Activated CD4-positive, CD25-positive, alpha-beta regulatory T cell (primary cell): Measurements from ENCODE around the gene PRAMEF7.
"Not testable (repeated sequence)": the region's sequence is repeated elsewhere in the genome, so short reads cannot be mapped to it uniquely, and the experiment has no call there.

Experiments used
- DNase-seq, 4 experiments: peaks; one replicate each; lab custom pipeline; 2025; lab: John Stamatoyannopoulos, UW

Gene PRAMEF7

GRCh38 chr1:12916310-12916709 lies at the start of gene PRAMEF7:
Gene PRAMEF7 (plus strand): TSS chr1:12916610. CDS start chr1:12917693, 1,083 bp downstream.
- DNase-seq = not testable (repeated sequence)

DNA sequence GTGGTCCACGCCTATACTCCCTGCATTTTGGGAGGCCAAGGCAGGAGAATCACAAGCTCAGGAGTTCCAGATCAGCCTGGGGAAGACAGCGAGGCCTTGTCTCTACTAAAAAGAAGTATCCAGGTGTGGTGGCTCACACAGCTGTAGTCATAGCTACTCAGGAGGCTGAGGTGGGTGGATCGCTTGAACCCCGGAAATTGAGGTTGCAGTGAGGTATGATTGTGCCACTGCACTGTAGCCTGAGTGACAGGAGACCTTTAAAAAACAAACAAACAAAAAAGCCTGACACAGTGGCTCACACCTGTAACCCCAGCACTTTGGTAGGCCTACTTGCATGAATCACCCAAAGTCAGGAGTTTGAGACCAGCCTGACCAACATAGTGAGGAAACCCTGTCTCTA lies 38.0 kb upstream of the PRAMEF7 start:
- not testable (repeated sequence) for DNase-seq

DNA sequence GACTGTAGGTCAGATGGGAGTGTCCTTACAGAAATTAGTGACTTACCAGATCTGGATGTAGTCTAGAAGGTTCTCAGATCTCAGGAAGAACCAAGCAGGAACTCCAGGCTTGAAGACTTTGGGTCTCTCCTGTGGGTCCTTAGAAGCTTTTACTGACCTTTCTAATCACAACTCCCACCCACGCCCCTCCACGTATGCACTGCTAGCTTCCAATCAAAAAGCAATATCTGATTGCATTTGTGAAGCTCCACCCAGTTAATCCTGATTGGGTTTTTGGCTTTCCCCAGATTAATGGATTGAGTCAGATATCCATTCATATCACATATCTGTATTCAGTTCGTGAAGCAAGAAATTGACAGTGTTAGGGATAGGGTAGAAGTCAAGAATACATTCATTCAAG lies 30.3 kb upstream of the PRAMEF7 start, which contains the start of gene PRAMEF4:
Gene PRAMEF4, minus strand, starts transcription at position 101 of the 400 bp plus-strand sequence. CDS start 2,807 bp downstream, outside the sequence.
- DNase-seq = not testable (repeated sequence)

DNA sequence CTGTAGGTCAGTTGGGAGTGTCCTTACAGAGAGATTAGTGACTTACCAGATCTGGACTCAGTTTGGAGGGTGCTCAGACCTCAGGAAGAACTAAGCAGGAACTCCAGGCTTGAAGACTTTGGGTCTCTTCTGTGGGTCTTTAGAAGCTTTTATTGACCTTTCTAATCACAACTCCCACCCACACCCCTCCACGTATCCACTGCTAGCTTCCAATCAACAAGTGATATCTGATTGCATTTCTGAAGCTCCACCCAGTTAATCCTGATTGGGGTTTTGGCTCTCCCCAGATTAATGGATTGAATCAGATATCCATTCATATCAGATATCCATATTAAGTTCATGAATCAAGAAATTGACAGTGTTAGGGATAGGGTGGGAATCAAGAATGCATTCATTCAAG lies 18.2 kb upstream of the PRAMEF7 start, which contains the start of gene PRAMEF10:
Gene PRAMEF10, minus strand, starts transcription at position 101 of the 400 bp plus-strand sequence. CDS start 2,423 bp downstream, outside the sequence.
- DNase-seq = not testable (repeated sequence)

DNA sequence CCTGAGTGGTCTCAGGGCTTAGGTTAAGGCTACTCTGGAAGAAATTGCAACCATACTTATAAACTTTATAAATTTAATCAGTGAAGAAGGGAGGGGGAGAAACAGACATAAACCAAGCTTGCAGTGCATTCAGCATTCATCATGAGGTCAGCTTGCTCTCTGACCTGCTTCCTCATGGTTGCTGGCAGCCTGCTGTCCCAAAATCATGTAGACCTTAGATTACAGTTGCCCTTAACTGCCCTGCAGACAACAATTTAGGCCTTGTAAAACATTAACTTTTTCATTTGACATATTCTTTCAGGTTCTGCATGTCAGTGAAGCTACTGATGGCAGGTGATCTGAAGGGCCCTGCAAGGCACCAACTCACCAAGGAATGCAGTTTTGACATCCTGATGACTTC lies 17.2 kb upstream of the PRAMEF7 start:
- DNase-seq = not testable (repeated sequence)

GRCh38 chr1:12903793-12904572 lies 12.4 kb upstream of the PRAMEF7 start:
- not testable (repeated sequence) for DNase-seq

GRCh38 chr1:12921749-12922148 lies 5.3 kb downstream of the PRAMEF7 start:
- not testable (repeated sequence) for DNase-seq

- DNase-seq = not testable (repeated sequence)
These were observed 8.0 kb downstream of the PRAMEF7 start for GRCh38 chr1:12924368-12924767.

DNA sequence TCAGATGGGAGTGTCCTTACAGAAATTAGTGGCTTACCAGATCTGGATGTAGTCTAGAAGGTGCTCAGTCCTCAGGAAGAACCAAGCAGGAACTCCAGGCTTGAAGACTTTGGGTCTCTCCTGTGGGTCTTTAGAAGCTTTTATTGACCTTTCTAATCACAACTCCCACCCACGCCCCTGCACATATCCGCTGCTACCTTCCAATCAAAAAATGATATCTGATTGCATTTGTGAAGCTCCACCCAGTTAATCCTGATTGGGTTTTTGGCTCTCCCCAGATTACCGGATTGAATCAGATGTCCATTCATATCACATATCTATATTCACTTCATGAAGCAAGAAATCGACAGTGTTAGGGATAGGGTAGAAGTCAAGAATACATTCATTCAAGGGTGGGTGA lies 31.1 kb downstream of the PRAMEF7 start, which contains the start of gene PRAMEF6:
Gene PRAMEF6, minus strand, starts transcription at position 101 of the 400 bp plus-strand sequence. CDS start 5,062 bp downstream, outside the sequence.
- not testable (repeated sequence) for DNase-seq
